T47D (cell line): ENCODE data around the gene MLXIP.

Source experiments
- DNase-seq, 2 experiments: peaks; one replicate each; pipeline versions ENCODE4 v3.0.0 to v3.0.0-alpha.2; 2011 to 2012; ENCODE audit warnings: low read depth in 1 of 2, low spot score in 1 of 2
- JUND ChIP-seq: IDR thresholded peaks from 2 replicates; pipeline ENCODE4 v1.6.1; 2012; ENCODE audit warnings: low read depth
- in situ Hi-C: cut with HindIII; loops from 2 replicates; pipeline ENCODE4 v1.10.0; 2016; ENCODE audit warnings: low sequenced_read_pairs, low pct_unique_long_range_greater_than_20kb

Gene MLXIP

GRCh38 chr12:122137229-122137628 lies 58.7 kb downstream of the MLXIP start:
- in situ Hi-C loops = no loop called here
- no peak for DNase-seq
- TF ChIP-seq JUND = no peak

GRCh38 chr12:122137681-122138080 lies 59.1 kb downstream of the MLXIP start:
- peak; percentile 85 to 95 for DNase-seq
- TF ChIP-seq JUND = no peak
- in situ Hi-C loops = no loop called here

GRCh38 chr12:122138181-122138580 lies 59.6 kb downstream of the MLXIP start:
- TF ChIP-seq JUND = no peak
- DNase-seq = no peak
- in situ Hi-C loops = no loop called here

- in situ Hi-C loops = no loop called here
- no peak for TF ChIP-seq JUND
- no peak for DNase-seq
Observed at GRCh38 chr12:122138616-122139015, 60.1 kb downstream of the MLXIP start.

GRCh38 chr12:122139266-122139665 lies 60.7 kb downstream of the MLXIP start:
- DNase-seq = no peak
- no peak for TF ChIP-seq JUND
- in situ Hi-C loops = no loop called here

- in situ Hi-C loops = no loop called here
- no peak for TF ChIP-seq JUND
- DNase-seq = no peak
Observed at GRCh38 chr12:122139941-122140340, 61.4 kb downstream of the MLXIP start.

GRCh38 chr12:122140467-122141257 lies 62.1 kb downstream of the MLXIP start:
- TF ChIP-seq JUND = no peak
- no peak for DNase-seq
- in situ Hi-C loops = no loop called here

- no peak for DNase-seq
- in situ Hi-C loops = no loop called here
- TF ChIP-seq JUND = no peak
Observed at GRCh38 chr12:122141911-122142725, 63.6 kb downstream of the MLXIP start.

GRCh38 chr12:122142857-122143256 lies 64.3 kb downstream of the MLXIP start:
- no peak for DNase-seq
- in situ Hi-C loops = no loop called here
- TF ChIP-seq JUND = no peak

GRCh38 chr12:122144885-122145284 lies 66.3 kb downstream of the MLXIP start:
- no peak for TF ChIP-seq JUND
- in situ Hi-C loops = no loop called here

GRCh38 chr12:122145505-122146330 lies 67.2 kb downstream of the MLXIP start:
- in situ Hi-C loops = no loop called here

More at GRCh38 chr12:122144885-122145284, 66.3 kb downstream of the MLXIP start:
- no peak for DNase-seq

GRCh38 chr12:122147514-122148290 lies 69.1 kb downstream of the MLXIP start:
- TF ChIP-seq JUND = no peak
- in situ Hi-C loops = no loop called here
- DNase-seq = no peak

More at GRCh38 chr12:122145505-122146330, 67.2 kb downstream of the MLXIP start:
- no peak for DNase-seq
- no peak for TF ChIP-seq JUND
